Hematopoietic multipotent progenitor cell treated with erythropoietin and hydrocortisone succinate and interleukin-3 and kit ligand, for 17 days (in vitro differentiated cells): ENCODE data around the gene PDIA5.

Experiments
- DNase-seq: peaks from one replicate; pipeline ENCODE4 v3.0.0-alpha.2; 2015; ENCODE audit warnings: low spot score

PDIA5 gene

GRCh38 chr3:123071581-123071980 is 4.8 kb downstream of the PDIA5 start:
- DNase-seq = no peak

GRCh38 chr3:123072152-123072551 is 5.3 kb downstream of the PDIA5 start:
- no peak for DNase-seq

- no peak for DNase-seq
These were observed 5.7 kb downstream of the PDIA5 start for GRCh38 chr3:123072564-123072963.

- no peak for DNase-seq
These were observed 8.5 kb downstream of the PDIA5 start for GRCh38 chr3:123075359-123075758.

GRCh38 chr3:123076112-123076495 is 9.3 kb downstream of the PDIA5 start:
- DNase-seq = no peak

- DNase-seq = no peak
These were observed 9.9 kb downstream of the PDIA5 start for GRCh38 chr3:123076496-123077418.

- no peak for DNase-seq
These were observed 11.3 kb downstream of the PDIA5 start for GRCh38 chr3:123078101-123078500.

- DNase-seq = no peak
These were observed 14.2 kb downstream of the PDIA5 start for GRCh38 chr3:123080864-123081562.

GRCh38 chr3:123081718-123082369 is 15.0 kb downstream of the PDIA5 start:
- DNase-seq = no peak

- no peak for DNase-seq
These were observed 15.7 kb downstream of the PDIA5 start for GRCh38 chr3:123082370-123083065.

GRCh38 chr3:123083383-123084124 is 16.7 kb downstream of the PDIA5 start:
- no peak for DNase-seq

GRCh38 chr3:123084192-123084591 is 17.4 kb downstream of the PDIA5 start:
- DNase-seq = no peak

- no peak for DNase-seq
These were observed 18.0 kb downstream of the PDIA5 start for GRCh38 chr3:123084738-123085237.

GRCh38 chr3:123085293-123085931 is 18.6 kb downstream of the PDIA5 start:
- DNase-seq = no peak

GRCh38 chr3:123085932-123086627 is 19.3 kb downstream of the PDIA5 start:
- no peak for DNase-seq

- no peak for DNase-seq
These were observed 21.6 kb downstream of the PDIA5 start for GRCh38 chr3:123088387-123088786.

GRCh38 chr3:123089611-123090331 is 22.9 kb downstream of the PDIA5 start:
- no peak for DNase-seq

GRCh38 chr3:123090728-123091531 is 24.1 kb downstream of the PDIA5 start:
- no peak for DNase-seq

- no peak for DNase-seq
These were observed 25.4 kb downstream of the PDIA5 start for GRCh38 chr3:123092243-123092642.
